Activated naive CD8-positive, alpha-beta T cell (primary cell): ENCODE measurements around the gene LMAN1.
A peak's percentile ranks its signal among the peaks of the same experiment; 100 is the strongest.

Experiments used
- H3K27ac Mint-ChIP-seq: one replicate; pipeline ENCODE4 v1.8.0; 2021; ENCODE audit warnings: mixed read lengths
- H3K27me3 Mint-ChIP-seq: one replicate; pipeline ENCODE4 v1.8.0; 2021; ENCODE audit warnings: mixed read lengths
- H3K36me3 Mint-ChIP-seq: one replicate; pipeline ENCODE4 v1.8.0; 2021; ENCODE audit warnings: mixed read lengths
- H3K4me1 Mint-ChIP-seq: one replicate; pipeline ENCODE4 v1.8.0; 2021; ENCODE audit warnings: low read depth, mixed read lengths
- H3K4me3 Mint-ChIP-seq: one replicate; pipeline ENCODE4 v1.8.0; 2021; ENCODE audit warnings: mild to moderate bottlenecking, mixed read lengths
- H3K9me3 Mint-ChIP-seq: one replicate; pipeline ENCODE4 v1.8.0; 2021; ENCODE audit warnings: low read depth, mixed read lengths

LMAN1 gene

GRCh38 chr18:59379772-59380522 lies 20.9 kb upstream of the LMAN1 start:
- H3K27me3 Mint-ChIP-seq, result peaks cover 13% of the 10 kb centered on the region
- H3K4me3 Mint-ChIP-seq, result no peak overlapping the region
- H3K4me1 Mint-ChIP-seq, result peaks cover 5% of the 10 kb centered on the region
- H3K27ac Mint-ChIP-seq, result no peak overlapping the region
- no peaks in the 10 kb centered on the region for H3K9me3 Mint-ChIP-seq
- H3K36me3 Mint-ChIP-seq, result no peaks in the 10 kb centered on the region

- Mint-ChIP-seq H3K27me3 (peaks cover 22% of the 10 kb centered on the region), H3K9me3 (no peaks in the 10 kb centered on the region), H3K4me1 (peaks cover 5% of the 10 kb centered on the region), H3K4me3 (no peak overlapping the region), H3K27ac (no peak overlapping the region), H3K36me3 (no peaks in the 10 kb centered on the region)
Observed at GRCh38 chr18:59377613-59378337, 18.7 kb upstream of the LMAN1 start.

- Mint-ChIP-seq H3K36me3 (no peaks in the 10 kb centered on the region), H3K4me3 (no peak overlapping the region), H3K27ac (no peak overlapping the region), H3K27me3 (peaks cover 26% of the 10 kb centered on the region), H3K4me1 (peaks cover 5% of the 10 kb centered on the region), H3K9me3 (no peaks in the 10 kb centered on the region)
Observed at GRCh38 chr18:59376351-59376935, 17.4 kb upstream of the LMAN1 start.

- H3K27ac Mint-ChIP-seq, result no peak overlapping the region
Observed at GRCh38 chr18:59374128-59374527, 15.1 kb upstream of the LMAN1 start.

GRCh38 chr18:59372975-59373374 lies 13.9 kb upstream of the LMAN1 start:
- Mint-ChIP-seq H3K27me3 (peaks cover 19% of the 10 kb centered on the region), H3K4me3 (no peak overlapping the region), H3K9me3 (no peaks in the 10 kb centered on the region), H3K27ac (no peak overlapping the region), H3K4me1 (peaks cover 5% of the 10 kb centered on the region), H3K36me3 (no peaks in the 10 kb centered on the region)

More at GRCh38 chr18:59374128-59374527, 15.1 kb upstream of the LMAN1 start:
- Mint-ChIP-seq H3K36me3 (no peaks in the 10 kb centered on the region), H3K27me3 (peaks cover 21% of the 10 kb centered on the region), H3K4me1 (peaks cover 5% of the 10 kb centered on the region), H3K4me3 (no peak overlapping the region), H3K9me3 (no peaks in the 10 kb centered on the region)

GRCh38 chr18:59360381-59360780 lies 1.3 kb upstream of the LMAN1 start:
- no peak overlapping the region for H3K27ac Mint-ChIP-seq
- peaks cover 38% of the 10 kb centered on the region for H3K4me1 Mint-ChIP-seq
- no peaks in the 10 kb centered on the region for H3K36me3 Mint-ChIP-seq
- H3K9me3 Mint-ChIP-seq, result no peaks in the 10 kb centered on the region
- peak overlapping the region; percentile 84 for H3K4me3 Mint-ChIP-seq
- no peaks in the 10 kb centered on the region for H3K27me3 Mint-ChIP-seq

- peak overlapping the region; percentile 50 for H3K27ac Mint-ChIP-seq
- no peaks in the 10 kb centered on the region for H3K27me3 Mint-ChIP-seq
- H3K4me3 Mint-ChIP-seq, result peak overlapping the region; percentile 84
- no peaks in the 10 kb centered on the region for H3K9me3 Mint-ChIP-seq
- H3K36me3 Mint-ChIP-seq, result peaks cover 3% of the 10 kb centered on the region
- peaks cover 44% of the 10 kb centered on the region for H3K4me1 Mint-ChIP-seq
Observed at GRCh38 chr18:59359576-59359952, 499 bp upstream of the LMAN1 start.

- no peaks in the 10 kb centered on the region for H3K27me3 Mint-ChIP-seq
- peaks cover 45% of the 10 kb centered on the region for H3K4me1 Mint-ChIP-seq
- H3K27ac Mint-ChIP-seq, result peak overlapping the region; percentile 99
- H3K9me3 Mint-ChIP-seq, result no peaks in the 10 kb centered on the region
- H3K36me3 Mint-ChIP-seq, result peaks cover 4% of the 10 kb centered on the region
- H3K4me3 Mint-ChIP-seq, result peak overlapping the region; percentile 99
Observed at GRCh38 chr18:59358414-59358711, 702 bp downstream of the LMAN1 start.

- H3K4me3 Mint-ChIP-seq, result peak overlapping the region; percentile 99
- H3K27me3 Mint-ChIP-seq, result no peaks in the 10 kb centered on the region
- no peaks in the 10 kb centered on the region for H3K9me3 Mint-ChIP-seq
- peaks cover 46% of the 10 kb centered on the region for H3K4me1 Mint-ChIP-seq
- peak overlapping the region; percentile 99 for H3K27ac Mint-ChIP-seq
- peaks cover 4% of the 10 kb centered on the region for H3K36me3 Mint-ChIP-seq
Observed at GRCh38 chr18:59357928-59358327, 1.1 kb downstream of the LMAN1 start.

GRCh38 chr18:59354731-59355130 lies 4.3 kb downstream of the LMAN1 start:
- H3K36me3 Mint-ChIP-seq, result peaks cover 18% of the 10 kb centered on the region
- no peak overlapping the region for H3K4me3 Mint-ChIP-seq
- H3K27me3 Mint-ChIP-seq, result no peaks in the 10 kb centered on the region
- no peak overlapping the region for H3K27ac Mint-ChIP-seq
- no peaks in the 10 kb centered on the region for H3K9me3 Mint-ChIP-seq
- H3K4me1 Mint-ChIP-seq, result peaks cover 46% of the 10 kb centered on the region

- Mint-ChIP-seq H3K4me1 (peaks cover 40% of the 10 kb centered on the region), H3K27me3 (no peaks in the 10 kb centered on the region), H3K36me3 (peaks cover 24% of the 10 kb centered on the region), H3K9me3 (no peaks in the 10 kb centered on the region), H3K4me3 (no peak overlapping the region), H3K27ac (no peak overlapping the region)
Observed at GRCh38 chr18:59353079-59353680, 5.9 kb downstream of the LMAN1 start.

- Mint-ChIP-seq H3K27ac (peak overlapping the region; percentile 52), H3K36me3 (peaks cover 29% of the 10 kb centered on the region), H3K4me3 (no peak overlapping the region), H3K27me3 (no peaks in the 10 kb centered on the region), H3K4me1 (peaks cover 32% of the 10 kb centered on the region), H3K9me3 (no peaks in the 10 kb centered on the region)
Observed at GRCh38 chr18:59352250-59352855, 6.7 kb downstream of the LMAN1 start.

- Mint-ChIP-seq H3K27me3 (no peaks in the 10 kb centered on the region), H3K36me3 (peaks cover 64% of the 10 kb centered on the region), H3K9me3 (peaks cover 20% of the 10 kb centered on the region), H3K4me1 (peaks cover 45% of the 10 kb centered on the region), H3K4me3 (no peak overlapping the region), H3K27ac (no peak overlapping the region)
Observed at GRCh38 chr18:59345556-59345955, 13.5 kb downstream of the LMAN1 start.

- Mint-ChIP-seq H3K4me1 (peaks cover 45% of the 10 kb centered on the region), H3K4me3 (no peak overlapping the region), H3K9me3 (peaks cover 20% of the 10 kb centered on the region), H3K36me3 (peaks cover 64% of the 10 kb centered on the region), H3K27ac (no peak overlapping the region), H3K27me3 (no peaks in the 10 kb centered on the region)
Observed at GRCh38 chr18:59344996-59345395, 14.1 kb downstream of the LMAN1 start.

- H3K4me3 Mint-ChIP-seq, result no peak overlapping the region
- peaks cover 20% of the 10 kb centered on the region for H3K9me3 Mint-ChIP-seq
- H3K36me3 Mint-ChIP-seq, result peaks cover 65% of the 10 kb centered on the region
- H3K4me1 Mint-ChIP-seq, result peaks cover 45% of the 10 kb centered on the region
- H3K27ac Mint-ChIP-seq, result no peak overlapping the region
- H3K27me3 Mint-ChIP-seq, result no peaks in the 10 kb centered on the region
Observed at GRCh38 chr18:59343926-59344325, 15.1 kb downstream of the LMAN1 start.
